ENCODE measurements around the gene CLDN15. TPM values are rescaled to one million over a fixed set of nuclear protein-coding genes. Genes with fewer than 3 reads are reported as not detected.
A peak's percentile ranks its signal among the peaks of the same experiment; 100 is the strongest.

The CLDN15 gene
- total RNA-seq, 1 donor from 2014 or later = 1.9 TPM

GRCh38 chr7:101218236-101219125 lies 19.1 kb downstream of the CLDN15 start:
- no peak for DNase-seq (ENCODE audit: low read depth)
- peak overlapping the region; percentile 68 for H3K4me3 ChIP-seq (ENCODE audit: low read depth, low read length)
- no peak for TF ChIP-seq CTCF (conservative IDR thresholded peaks at IDR 0.05; ENCODE audit: low read depth, low read length)

GRCh38 chr7:101217388-101218235 lies 20.0 kb downstream of the CLDN15 start, which contains the start of the genes PLOD3 and ZNHIT1:
Gene PLOD3, minus strand, starts transcription at chr7:101217581. Its CDS starts 307 bp downstream, at chr7:101217274.
Gene ZNHIT1, plus strand, starts transcription at chr7:101218165. Its CDS starts 31 bp downstream, at chr7:101218196.
- DNase-seq (ENCODE audit: low read depth) = peak; percentile 85
- H3K4me3 ChIP-seq (ENCODE audit: low read depth, low read length) = peak within 1 kb of the TSS; percentile 68
- TF ChIP-seq CTCF (conservative IDR thresholded peaks at IDR 0.05; ENCODE audit: low read depth, low read length) = no peak

- no peak for DNase-seq (ENCODE audit: low read depth)
- peak; percentile 20 for TF ChIP-seq CTCF (conservative IDR thresholded peaks at IDR 0.05; ENCODE audit: low read depth, low read length)
- peak overlapping the region; percentile 68 for H3K4me3 ChIP-seq (ENCODE audit: low read depth, low read length)
Observed at GRCh38 chr7:101216860-101217387, 20.7 kb downstream of the CLDN15 start.

GRCh38 chr7:101216001-101216859 lies 21.4 kb downstream of the CLDN15 start:
- no peak for TF ChIP-seq CTCF (conservative IDR thresholded peaks at IDR 0.05; ENCODE audit: low read depth, low read length)
- peak overlapping the region; percentile 68 for H3K4me3 ChIP-seq (ENCODE audit: low read depth, low read length)
- no peak for DNase-seq (ENCODE audit: low read depth)

GRCh38 chr7:101212014-101212413 lies 25.6 kb downstream of the CLDN15 start:
- no peak for TF ChIP-seq CTCF (conservative IDR thresholded peaks at IDR 0.05; ENCODE audit: low read depth, low read length)
- H3K4me3 ChIP-seq (ENCODE audit: low read depth, low read length) = no peak overlapping the region
- no peak for DNase-seq (ENCODE audit: low read depth)

GRCh38 chr7:101211501-101211900 lies 26.1 kb downstream of the CLDN15 start:
- TF ChIP-seq CTCF (conservative IDR thresholded peaks at IDR 0.05; ENCODE audit: low read depth, low read length) = no peak
- DNase-seq (ENCODE audit: low read depth) = no peak

More at GRCh38 chr7:101211501-101211900, 26.1 kb downstream of the CLDN15 start:
- no peak overlapping the region for H3K4me3 ChIP-seq (ENCODE audit: low read depth, low read length)
